Tibial nerve (tissue), 3 donors: Measurements from ENCODE around the gene POMT2.

ENCODE experiments used
- CTCF ChIP-seq, 5 experiments: fragments of 200-600 bp in 3 of 5; fragments of 450-650 bp in 2 of 5; sonication (generic) in 3 of 5; IDR thresholded peaks; one replicate each; pipeline ENCODE4 v1.5.1; 2016 to 2019; ENCODE audit warnings: antibody characterized with exemption in 5 of 5, mild to moderate bottlenecking in 3 of 5, moderate library complexity in 2 of 5
- POLR2A ChIP-seq, 2 donors: fragments of 450-650 bp; IDR thresholded peaks; one replicate each; pipeline ENCODE4 v1.6.1; 2017; ENCODE audit warnings: antibody characterized with exemption in 2 of 2, mild to moderate bottlenecking in 2 of 2, moderate library complexity in 2 of 2

GRCh38 chr14:77364146-77364545 is 43.5 kb upstream of the POMT2 start:
- TF ChIP-seq CTCF (IDR thresholded peaks at IDR 0.05) = no peak
- no peak for TF ChIP-seq POLR2A (IDR thresholded peaks at IDR 0.05)
